GM18526 (cell line): ENCODE data around the gene FRMPD4.

Source experiments
- POLR2A ChIP-seq: IDR thresholded peaks from 3 replicates; pipeline ENCODE4 v1.6.1; 2011; ENCODE audit not compliant: insufficient read length; ENCODE audit errors: extremely low read depth

The FRMPD4 gene

DNA sequence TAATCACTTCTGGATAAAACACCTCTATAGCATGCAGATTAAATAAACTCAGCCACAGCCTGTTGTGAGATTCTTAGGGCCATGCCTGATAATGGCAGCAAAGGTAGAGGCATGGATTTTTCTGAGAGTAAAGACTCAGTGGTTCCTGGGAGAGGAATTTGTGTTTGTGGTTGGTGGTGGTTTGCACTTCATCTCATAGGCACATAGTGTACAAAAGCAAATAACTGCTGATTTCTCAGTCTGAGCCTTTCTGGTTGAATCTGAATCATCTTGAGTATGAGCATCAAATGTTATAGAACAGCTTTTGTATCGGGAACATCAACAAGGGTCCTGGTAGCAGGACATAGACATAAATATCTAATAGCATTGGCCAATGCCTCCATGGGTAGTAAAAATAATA lies 274.3 kb downstream of the FRMPD4 start:
- TF ChIP-seq POLR2A: no peak

DNA sequence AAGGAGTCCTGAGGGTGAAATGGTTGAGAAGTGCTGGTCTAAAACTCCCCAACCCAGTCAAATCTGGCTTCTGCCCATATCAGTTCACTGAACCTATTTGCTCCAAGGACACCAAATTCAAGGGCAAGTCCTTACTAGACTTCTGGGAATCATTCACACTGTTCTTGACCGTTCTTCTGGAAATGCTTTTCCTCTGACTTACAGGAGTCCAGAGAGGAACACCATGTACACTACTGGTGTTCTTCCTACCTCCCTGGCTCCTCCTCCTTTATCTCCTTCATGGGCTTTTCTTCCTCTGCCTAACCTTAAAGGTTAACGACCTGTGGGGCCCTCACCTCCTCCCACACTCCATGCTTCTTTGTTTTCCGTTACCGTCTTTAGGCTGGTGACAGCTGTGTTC lies 281.3 kb downstream of the FRMPD4 start:
- no peak for TF ChIP-seq POLR2A

DNA sequence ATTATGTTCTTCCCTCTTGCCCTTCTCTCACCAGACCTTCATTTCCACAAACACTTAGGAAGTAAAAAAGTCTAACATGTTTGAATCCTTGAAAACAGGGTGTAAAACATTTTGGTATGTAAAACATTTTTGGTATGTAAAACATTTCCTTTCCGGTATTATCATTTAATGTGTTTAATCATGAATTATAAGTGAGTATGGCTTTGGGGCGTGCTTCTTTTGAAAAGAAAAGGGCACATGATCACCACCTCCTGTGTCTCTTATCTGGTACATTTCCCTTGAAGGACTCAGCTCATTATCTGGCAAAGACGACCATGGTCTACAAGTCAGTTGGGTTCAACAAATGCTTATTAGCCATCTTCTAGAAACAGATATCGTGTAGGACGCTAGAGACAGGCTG lies 283.6 kb downstream of the FRMPD4 start:
- no peak for TF ChIP-seq POLR2A

DNA sequence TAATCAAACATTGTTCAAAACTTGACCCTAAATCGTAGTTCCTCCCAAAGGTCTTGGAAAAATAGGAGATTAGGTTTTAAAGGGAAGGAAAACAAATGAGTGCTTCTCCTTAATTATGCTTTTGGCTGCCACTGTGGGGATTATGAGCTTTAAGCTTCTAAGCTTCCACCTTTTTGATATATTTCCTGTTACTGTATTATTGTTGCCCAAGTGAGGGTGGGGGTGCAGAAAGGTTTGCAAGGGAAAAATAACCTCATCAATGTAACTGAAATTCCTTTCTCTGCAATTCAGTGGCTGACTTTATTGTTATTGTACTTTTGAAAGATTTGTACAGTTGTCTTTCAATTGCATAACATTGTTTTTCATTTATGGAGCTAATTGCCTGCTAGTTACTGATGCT lies 285.1 kb downstream of the FRMPD4 start:
- no peak for TF ChIP-seq POLR2A

DNA sequence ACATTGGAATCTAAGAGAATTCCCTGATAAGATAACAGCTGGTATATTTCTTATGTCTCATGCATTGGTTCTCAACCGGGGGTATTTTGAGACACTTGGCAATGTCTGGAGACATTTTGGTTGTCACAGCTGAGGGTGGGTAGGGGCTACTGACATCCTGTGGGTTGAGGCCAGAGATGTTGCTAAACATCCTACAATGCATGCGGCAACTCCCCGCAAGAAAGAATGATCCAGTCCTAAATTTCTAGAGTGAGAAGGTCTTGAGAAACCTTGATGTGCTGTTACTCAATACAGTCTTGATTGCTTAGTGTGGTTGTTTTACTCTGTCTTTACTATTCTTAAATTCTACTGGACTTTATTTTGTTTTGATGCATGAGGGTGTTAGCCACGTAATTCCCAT lies 287.2 kb downstream of the FRMPD4 start:
- TF ChIP-seq POLR2A: no peak

DNA sequence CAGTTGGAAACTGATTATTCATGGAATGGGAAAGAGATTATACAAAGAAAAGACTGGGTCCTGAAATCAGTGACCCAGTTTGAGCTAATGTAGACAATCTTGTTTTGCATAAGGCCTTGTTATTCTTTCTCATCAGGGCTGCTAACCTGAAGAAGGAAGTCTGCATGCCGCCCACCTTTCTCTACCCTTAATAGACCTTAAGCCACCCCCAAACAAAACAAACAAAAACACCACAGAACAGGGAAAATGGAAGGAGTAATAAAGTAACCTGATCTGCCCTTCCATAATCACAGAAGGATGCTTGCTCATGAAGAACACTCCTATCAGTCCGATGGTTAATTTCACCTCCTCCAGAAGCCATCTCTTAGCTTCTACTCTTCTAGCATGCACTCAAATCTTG lies 288.1 kb downstream of the FRMPD4 start:
- TF ChIP-seq POLR2A: no peak

DNA sequence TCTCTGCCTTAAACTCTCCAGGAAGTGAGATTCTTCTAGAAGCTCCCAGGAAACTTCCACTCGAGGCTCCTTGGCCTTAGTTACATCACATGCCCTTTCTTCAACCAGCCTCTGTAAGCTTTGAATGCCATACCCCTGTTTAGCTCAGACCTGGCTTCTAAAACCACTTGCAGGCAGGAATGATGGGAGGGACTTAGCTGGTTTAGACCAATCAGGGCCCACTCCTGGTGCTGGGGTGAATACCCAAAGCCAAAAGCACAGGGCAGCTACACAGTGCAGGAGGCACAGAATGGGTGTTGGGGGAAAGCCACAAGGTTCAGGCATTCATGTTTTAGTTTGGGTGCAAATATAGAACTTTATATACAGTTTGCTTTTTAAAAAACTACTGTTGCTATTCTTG lies 296.2 kb downstream of the FRMPD4 start:
- TF ChIP-seq POLR2A: no peak

DNA sequence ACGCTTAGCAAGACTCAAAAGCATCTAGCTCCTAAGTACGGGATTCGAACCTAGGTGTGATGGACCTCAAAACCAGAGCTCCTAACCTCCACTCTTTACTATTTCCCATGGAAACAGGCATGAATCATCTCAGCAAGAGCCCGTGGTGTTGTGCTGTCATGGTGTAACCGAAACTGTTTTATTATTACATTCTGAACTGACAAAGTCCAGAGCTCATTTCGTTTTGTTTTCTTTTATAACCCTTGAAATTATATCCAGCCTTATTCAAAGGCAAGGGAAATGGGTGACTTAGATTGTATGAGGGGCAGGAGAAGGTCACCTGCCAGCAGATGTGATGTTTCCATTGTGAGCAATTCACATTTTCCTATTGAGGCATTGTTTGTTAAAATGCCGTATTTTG lies 301.1 kb downstream of the FRMPD4 start:
- TF ChIP-seq POLR2A: no peak

DNA sequence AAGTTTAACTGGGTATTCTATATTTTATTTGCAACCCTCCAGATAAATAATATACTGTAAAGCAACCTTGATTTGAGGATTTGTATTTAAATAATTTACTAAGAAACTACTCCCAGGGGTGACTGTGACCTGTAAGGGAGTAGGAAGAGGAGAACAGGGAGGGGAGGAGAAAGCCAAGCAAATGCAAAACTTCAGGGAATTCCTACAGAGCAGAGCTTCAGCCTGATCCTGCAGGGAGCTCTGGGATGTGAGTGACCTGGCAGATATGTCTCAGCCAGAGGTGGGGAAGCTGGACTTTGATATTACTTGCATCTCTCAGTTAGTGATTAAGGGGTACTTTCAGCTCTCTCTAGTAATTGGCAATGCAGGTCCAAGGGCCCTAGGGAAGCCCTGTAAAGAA lies 302.0 kb downstream of the FRMPD4 start:
- TF ChIP-seq POLR2A: no peak

DNA sequence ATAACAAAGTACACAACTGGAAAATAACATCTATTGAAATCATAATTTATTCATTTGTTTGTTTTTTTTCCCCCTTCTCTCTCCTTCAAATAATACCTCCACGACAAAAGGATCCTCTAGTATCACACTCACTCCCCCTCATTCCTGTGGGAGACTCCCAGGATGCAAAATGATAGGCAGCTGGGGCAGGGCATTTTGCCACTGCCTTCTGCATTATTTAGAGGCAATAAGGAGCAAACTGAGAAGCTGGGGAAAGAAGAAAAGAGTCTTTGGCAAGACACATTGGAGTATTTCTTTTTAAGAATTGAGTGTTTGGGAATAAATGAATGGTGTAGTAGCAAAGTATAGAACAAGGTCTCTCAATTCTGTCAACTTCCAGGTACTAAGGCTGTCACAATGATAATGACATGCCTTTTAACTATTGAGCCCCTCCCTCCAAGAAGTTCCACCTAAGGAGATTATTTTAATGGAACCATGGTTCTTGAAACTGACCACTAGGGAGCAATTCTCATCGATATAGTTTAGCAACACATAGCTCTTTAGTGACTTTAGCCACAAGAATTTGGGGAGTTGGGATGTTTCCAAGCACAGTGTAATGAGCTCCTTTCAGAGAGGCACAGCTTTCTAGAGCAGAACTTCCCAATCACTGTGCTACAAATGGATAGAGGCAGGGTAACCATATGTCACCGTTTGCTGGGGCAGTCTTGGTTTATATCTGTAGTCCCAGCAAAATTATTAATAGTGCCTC lies 303.3 kb downstream of the FRMPD4 start:
- no peak for TF ChIP-seq POLR2A

DNA sequence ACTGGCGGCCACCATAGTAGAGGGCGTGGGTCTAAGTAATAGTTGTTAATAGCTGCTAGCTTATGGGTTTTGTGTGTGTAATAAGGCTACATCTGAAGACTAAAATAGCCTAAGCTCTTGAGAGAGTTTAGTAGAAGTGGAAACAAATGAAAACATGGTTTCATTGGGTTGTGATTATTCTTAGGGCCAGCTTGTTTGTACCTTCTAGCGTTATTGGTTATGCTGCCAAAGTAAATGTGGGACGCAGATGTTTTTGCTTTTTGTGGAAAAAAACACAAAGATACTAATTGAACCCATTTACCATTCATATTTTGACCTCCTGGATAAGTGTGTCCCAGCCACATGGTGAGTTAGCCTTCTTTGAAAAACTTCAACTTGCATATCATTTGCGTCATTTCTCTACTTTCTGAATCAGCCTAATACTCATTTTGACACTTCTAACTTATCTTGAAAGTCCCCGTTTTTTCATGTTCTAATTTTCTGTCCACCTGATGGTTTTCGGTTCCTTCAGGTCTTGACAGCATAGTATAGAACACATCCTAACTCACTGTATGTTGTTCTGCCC lies 305.3 kb downstream of the FRMPD4 start:
- no peak for TF ChIP-seq POLR2A

DNA sequence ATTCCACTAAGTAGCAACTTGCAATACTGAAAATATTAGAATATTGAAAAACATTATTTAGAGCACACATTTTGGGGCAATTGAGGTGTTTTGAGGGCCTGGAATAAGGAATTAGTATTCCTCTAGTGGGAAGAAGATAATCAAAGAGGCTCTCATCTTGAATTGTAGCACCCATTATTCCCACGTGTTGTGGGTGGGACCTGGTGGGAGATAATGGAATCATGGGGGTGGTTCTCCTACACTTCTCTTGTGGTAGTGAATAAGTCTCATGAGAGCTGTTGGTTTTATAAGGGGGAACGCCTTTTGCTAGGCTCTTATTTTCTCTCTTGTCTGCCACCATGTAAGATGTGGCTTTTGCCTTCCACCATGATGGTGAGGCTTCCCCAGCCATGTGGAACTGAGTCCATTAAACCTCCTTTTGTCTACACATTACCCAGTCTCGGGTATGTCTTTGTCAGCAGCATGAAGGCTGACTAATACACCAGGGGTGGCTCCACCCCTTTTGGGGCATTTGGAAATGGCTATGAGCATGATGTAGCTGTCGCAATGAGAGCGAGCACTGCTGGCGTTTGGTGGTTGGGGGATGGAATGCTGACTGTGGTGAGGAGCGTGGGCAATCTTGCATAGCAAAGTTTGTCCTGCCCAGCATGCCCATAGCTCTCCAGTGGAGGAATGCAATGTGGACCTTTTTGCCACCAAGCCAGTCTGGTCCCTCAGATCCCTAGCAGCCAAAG lies 308.2 kb downstream of the FRMPD4 start:
- no peak for TF ChIP-seq POLR2A

DNA sequence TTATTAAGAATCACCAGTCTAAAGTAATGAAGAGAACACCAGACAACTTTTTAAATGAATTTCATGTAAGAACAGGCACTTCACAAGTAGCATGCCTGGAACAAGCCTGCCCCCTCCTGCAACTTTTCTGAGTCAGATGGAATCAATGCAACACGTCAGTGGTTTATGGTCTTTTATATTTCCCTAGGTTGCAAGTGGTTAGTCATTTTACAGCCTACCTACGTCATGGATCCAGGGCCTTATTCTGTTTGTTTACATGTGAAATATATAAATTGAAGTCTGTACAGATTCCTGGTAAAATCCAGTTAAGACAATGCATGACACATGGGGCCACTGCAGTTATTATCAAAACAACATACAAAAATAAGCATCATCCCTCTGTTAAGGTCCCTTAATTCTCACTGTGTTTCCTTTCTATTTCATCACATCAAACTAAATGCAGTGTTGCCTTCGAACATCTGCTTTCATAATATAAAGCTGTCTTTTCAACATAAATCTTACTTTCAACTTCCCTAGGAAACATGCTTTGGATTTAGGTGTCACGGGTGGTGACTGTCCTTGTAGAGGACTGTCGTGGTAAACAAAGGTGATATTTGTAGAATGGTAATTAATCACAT lies 309.3 kb downstream of the FRMPD4 start:
- no peak for TF ChIP-seq POLR2A

DNA sequence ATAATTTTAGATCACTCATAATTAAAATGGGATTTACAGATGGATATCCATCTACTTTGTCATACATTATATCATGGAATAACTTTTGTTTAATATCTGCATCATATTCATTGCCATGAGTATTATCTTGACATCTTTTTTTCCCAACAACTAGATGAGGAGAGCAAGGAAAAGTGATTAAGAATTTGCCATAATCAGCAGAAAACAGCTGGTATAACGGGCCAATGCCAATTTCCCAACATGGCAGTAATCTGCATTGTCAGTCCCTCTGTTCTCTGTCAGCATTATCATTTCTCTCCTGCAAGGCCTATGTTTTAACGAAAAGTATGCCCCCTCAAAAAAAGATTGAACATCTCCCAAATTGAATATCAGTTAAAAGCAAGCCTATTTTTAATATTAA lies 314.0 kb downstream of the FRMPD4 start:
- TF ChIP-seq POLR2A: no peak

DNA sequence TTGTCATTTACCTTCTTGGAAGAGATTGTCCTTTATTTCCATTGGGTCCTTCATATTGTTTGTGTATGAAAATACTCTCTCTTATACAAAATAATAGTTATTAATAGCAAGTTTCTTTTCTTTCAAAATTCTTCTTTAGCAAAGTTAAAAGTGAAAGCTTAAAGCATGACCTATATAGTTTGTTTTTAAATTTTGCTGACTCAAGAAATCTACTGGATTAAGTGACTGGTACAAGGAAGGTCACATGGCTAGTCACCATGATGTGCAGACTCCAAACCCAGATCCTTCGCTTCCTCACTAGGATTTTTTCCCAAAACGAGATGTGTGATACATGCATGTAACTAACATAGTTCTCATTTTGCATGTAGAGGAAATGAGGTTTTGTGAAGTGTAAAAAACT lies 322.7 kb downstream of the FRMPD4 start:
- TF ChIP-seq POLR2A: no peak

DNA sequence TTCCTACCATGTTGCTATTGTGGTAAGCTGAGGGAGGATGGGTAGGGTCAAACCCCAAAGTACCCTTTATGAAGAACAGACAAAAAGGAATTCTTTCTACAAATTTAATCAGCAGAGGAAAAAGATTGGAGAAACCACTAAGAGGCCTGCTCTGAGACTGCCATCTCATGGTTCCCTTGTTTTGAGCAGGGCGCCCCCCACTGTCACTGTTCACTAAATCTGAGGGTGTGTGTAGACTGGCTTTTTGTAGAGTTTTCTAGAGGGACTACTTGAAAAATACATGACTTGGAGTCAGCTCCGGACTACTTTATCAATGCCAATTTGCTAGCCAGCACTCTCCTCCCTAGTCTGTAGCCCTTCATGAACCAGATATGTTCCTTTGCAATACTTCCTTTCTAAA lies 324.8 kb downstream of the FRMPD4 start:
- no peak for TF ChIP-seq POLR2A
